HL-60 (cell line): ENCODE measurements around the gene FAM118A.
"Not testable (repeated sequence)": the region's sequence is repeated elsewhere in the genome, so short reads cannot be mapped to it uniquely, and the experiment has no call there.

Source experiments
- DNase-seq, 2 experiments: peaks; one replicate each; pipeline ENCODE4 v3.0.0-alpha.2; 2010 to 2020; ENCODE audit warnings: low read depth in 1 of 2, low spot score in 1 of 2
- H3K27ac ChIP-seq: fragments of 250-450 bp; sonication (Bioruptor Pico); replicated peaks from 2 replicates; pipeline ENCODE4 v1.5.1; 2020; ENCODE audit warnings: mild to moderate bottlenecking, moderate library complexity
- H3K27me3 ChIP-seq: fragments of 250-450 bp; sonication (Bioruptor Pico); 2 replicates; pipeline ENCODE4 v1.5.1; 2021; ENCODE audit warnings: mild to moderate bottlenecking, moderate library complexity; ENCODE audit not compliant: insufficient read depth, poor library complexity, severe bottlenecking
- H3K4me3 ChIP-seq: replicated peaks from 2 replicates; pipeline ENCODE4 v1.5.1; 2011; ENCODE audit warnings: mild to moderate bottlenecking, control low read depth, low read length; ENCODE audit not compliant: insufficient read depth
- GABPA ChIP-seq: IDR thresholded peaks from 2 replicates; pipeline ENCODE4 v1.6.1; 2012; ENCODE audit warnings: low read depth
- POLR2AphosphoS5 ChIP-seq: IDR thresholded peaks from 2 replicates; pipeline ENCODE4 v1.6.1; 2012; ENCODE audit warnings: low read depth
- REST ChIP-seq: IDR thresholded peaks from 2 replicates; pipeline ENCODE4 v1.6.1; 2012; ENCODE audit warnings: low read depth; ENCODE audit not compliant: insufficient replicate concordance
- SPI1 ChIP-seq: IDR thresholded peaks from 2 replicates; pipeline ENCODE4 v1.6.1; 2012; ENCODE audit warnings: low read depth, mild to moderate bottlenecking, borderline replicate concordance
- TF ChIP-seq, protein P1 (sequence below): IDR thresholded peaks from one replicate; pipeline ENCODE4 v1.5.1; 2011; ENCODE audit warnings: low read length, control low read depth, inconsistent platforms; ENCODE audit not compliant: insufficient read depth

The FAM118A gene

DNA sequence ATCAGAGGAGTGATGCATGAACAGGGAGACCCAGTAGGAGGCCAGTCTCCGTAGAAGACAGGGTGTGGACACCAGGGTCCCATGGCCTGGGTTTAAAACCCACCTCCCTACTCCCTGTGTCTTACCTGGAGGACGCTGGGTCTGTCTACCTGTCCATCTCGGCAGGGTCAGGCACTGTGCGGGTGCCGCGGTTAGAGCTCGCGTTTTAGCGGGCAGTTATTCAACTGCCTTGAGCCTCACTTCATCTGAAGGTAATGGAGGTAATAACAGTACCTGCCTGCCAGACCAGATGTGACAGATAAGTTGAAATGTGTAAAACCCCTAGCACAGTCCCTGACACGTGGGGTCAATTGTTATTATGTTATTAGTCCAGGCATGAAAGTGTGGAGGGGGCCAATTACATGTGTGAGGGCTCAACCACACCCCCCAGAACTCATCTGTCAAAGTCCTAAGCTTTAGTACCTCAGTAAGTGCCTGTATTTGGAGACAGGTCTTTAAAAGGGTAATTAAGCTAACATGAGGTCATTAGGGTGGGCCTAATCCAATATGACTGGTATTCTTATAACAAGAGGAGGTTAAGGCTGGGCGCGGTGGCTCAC, 33.1 kb upstream of the FAM118A start:
- no peak for DNase-seq
- Histone ChIP-seq H3K4me3 (no peak overlapping the region), H3K27me3 (no peaks in the 10 kb centered on the region), H3K27ac (no peak overlapping the region)
- no peak for TF ChIP-seq REST
- TF ChIP-seq, protein P1, sequence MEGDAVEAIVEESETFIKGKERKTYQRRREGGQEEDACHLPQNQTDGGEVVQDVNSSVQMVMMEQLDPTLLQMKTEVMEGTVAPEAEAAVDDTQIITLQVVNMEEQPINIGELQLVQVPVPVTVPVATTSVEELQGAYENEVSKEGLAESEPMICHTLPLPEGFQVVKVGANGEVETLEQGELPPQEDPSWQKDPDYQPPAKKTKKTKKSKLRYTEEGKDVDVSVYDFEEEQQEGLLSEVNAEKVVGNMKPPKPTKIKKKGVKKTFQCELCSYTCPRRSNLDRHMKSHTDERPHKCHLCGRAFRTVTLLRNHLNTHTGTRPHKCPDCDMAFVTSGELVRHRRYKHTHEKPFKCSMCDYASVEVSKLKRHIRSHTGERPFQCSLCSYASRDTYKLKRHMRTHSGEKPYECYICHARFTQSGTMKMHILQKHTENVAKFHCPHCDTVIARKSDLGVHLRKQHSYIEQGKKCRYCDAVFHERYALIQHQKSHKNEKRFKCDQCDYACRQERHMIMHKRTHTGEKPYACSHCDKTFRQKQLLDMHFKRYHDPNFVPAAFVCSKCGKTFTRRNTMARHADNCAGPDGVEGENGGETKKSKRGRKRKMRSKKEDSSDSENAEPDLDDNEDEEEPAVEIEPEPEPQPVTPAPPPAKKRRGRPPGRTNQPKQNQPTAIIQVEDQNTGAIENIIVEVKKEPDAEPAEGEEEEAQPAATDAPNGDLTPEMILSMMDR = no peak
- no peak for TF ChIP-seq POLR2AphosphoS5
- no peak for TF ChIP-seq SPI1
- TF ChIP-seq GABPA = no peak

DNA sequence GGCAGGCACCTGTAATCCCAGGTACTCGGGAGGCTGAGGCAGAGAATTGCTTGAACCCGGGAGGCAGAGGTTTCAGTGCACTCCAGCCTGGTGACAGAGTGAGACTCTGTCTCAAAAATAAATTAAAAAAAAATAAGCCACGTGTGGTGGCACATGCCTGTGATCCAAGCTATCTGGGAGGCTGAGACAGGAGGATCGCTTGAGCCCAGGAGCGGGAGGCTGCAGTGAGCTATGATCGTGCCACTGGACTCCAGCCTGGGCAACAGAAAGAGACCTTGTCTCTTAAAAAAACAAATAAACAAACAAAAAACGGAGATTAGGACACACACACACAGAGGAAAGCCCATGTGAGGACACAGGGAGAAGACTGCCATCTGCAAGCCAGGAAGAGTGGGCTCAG, 32.0 kb upstream of the FAM118A start:
- H3K27ac ChIP-seq = not testable (repeated sequence)

DNA sequence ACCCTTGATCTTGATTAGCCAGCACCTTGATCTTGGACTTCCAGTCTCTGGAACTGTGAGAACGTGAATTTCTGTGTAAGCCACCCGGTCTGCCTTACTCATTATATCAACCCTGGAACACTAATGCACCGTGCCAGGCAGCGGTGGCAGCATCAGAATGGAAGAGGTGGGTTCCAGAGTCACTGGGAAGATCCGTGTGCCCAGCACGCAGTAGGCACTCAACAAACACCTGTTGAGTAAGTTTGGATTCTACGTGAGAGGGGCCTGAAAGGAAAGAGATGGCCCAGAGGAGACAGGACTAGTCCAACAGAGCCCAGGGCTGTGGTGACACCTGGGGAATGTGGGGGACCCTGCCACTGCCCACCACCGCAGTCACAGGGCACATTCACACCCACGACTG, 31.6 kb upstream of the FAM118A start:
- no peak overlapping the region for H3K27ac ChIP-seq
- H3K27me3 ChIP-seq = no peaks in the 10 kb centered on the region
- H3K4me3 ChIP-seq = no peak overlapping the region
- no peak for DNase-seq
- no peak for TF ChIP-seq GABPA

More for the DNA sequence above, 32.0 kb upstream of the FAM118A start:
- not testable (repeated sequence) for H3K27me3 ChIP-seq, H3K4me3 ChIP-seq, DNase-seq

DNA sequence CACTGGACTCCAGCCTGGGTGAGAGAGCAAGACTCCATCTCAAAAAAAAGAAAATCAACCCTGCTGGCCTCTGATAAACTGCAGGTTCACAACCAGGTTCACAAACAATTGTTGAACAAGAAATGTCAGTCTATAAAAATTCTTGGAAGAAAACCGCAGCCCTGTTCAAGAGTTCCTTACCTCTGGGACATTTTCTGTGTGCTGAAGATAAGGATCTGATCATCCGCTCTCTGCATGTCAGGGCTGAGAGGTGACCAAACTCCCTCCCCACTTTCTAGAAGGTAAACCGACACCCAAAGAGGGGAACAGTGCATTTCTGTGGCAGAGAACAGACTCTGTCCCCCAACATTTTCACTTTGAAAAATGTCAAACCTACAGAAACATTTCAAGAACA, 29.1 kb upstream of the FAM118A start:
- Histone ChIP-seq H3K27me3 (no peaks in the 10 kb centered on the region), H3K27ac (peak overlapping the region; percentile 51), H3K4me3 (no peak overlapping the region)
- no peak for DNase-seq
- TF ChIP-seq, protein P1 = no peak
- no peak for TF ChIP-seq GABPA
- no peak for TF ChIP-seq SPI1
- no peak for TF ChIP-seq REST
- TF ChIP-seq POLR2AphosphoS5 = no peak

- no peaks in the 10 kb centered on the region for H3K27me3 ChIP-seq
- TF ChIP-seq GABPA (no peak), REST (no peak)
- no peak overlapping the region for H3K27ac ChIP-seq
- H3K4me3 ChIP-seq = no peak overlapping the region
- DNase-seq = no peak
Observed at GRCh38 chr22:45281010-45281409, 28.7 kb upstream of the FAM118A start.
